Activated naive CD4-positive, alpha-beta T cell treated with anti-CD3 and anti-CD28 coated beads, Interleukin-2, amount 10 ng/mL, durations not matched to agents 5 hours and 36 hours (primary cell): ENCODE data around the gene SUV39H1. TPM values are rescaled to one million over a fixed set of nuclear protein-coding genes. Genes with fewer than 3 reads are reported as not detected.

Experiments
- total RNA-seq, 2 experiments: library from RNA; stranded (reverse); gene quantifications; one replicate each; pipeline ENCODE4 v1.2.3, GENCODE V29; 2021

Gene SUV39H1, protein sequence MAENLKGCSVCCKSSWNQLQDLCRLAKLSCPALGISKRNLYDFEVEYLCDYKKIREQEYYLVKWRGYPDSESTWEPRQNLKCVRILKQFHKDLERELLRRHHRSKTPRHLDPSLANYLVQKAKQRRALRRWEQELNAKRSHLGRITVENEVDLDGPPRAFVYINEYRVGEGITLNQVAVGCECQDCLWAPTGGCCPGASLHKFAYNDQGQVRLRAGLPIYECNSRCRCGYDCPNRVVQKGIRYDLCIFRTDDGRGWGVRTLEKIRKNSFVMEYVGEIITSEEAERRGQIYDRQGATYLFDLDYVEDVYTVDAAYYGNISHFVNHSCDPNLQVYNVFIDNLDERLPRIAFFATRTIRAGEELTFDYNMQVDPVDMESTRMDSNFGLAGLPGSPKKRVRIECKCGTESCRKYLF
- 10 to 100 TPM; 22.9 to 24.2 TPM for total RNA-seq

DNA sequence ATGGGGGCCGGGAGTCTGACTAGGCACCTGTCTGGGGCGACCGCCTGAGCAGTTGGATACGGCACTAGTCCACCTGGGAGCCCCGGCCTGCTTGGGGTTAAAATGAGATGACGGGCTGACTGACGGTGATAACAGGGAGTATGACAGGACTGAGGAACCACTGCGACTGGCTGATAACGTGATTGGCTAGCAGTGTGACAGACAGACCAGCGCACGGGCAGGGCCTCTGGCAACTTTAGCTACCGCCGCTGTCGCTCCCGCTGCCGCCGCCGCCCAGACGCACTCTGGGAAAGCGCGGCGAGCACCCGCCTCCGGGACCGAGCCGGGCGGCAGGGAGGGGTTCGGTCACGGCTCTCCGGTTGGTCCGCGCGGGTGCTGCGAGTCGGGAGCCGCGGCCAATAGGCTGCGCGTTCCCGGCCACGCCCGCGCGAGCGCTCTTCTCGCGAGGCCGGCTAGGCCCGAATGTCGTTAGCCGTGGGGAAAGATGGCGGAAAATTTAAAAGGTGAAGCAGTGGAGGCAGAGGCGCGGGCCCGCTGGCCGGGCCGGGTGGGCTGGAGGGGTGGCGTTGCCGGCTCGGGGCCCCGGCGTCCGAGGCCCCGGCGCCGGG lies at the start of gene SUV39H1:
SUV39H1 (plus strand) TSS at position 434 of the 608 bp plus-strand sequence; CDS start at position 485, 51 bp downstream.

DNA sequence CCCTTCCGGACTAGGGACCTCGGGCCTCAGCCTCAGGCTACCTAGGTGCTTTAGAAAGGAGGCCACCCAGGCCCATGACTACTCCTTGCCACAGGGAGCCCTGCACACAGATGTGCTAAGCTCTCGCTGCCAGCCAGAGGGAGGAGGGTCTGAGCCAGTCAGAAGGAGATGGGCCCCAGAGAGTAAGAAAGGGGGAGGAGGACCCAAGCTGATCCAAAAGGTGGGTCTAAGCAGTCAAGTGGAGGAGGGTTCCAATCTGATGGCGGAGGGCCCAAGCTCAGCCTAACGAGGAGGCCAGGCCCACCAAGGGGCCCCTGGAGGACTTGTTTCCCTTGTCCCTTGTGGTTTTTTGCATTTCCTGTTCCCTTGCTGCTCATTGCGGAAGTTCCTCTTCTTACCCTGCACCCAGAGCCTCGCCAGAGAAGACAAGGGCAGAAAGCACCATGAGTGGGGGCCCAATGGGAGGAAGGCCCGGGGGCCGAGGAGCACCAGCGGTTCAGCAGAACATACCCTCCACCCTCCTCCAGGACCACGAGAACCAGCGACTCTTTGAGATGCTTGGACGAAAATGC lies 13.0 kb upstream of the SUV39H1 start, which contains the start of gene WAS:
WAS (plus strand) TSS at position 389 of the 572 bp plus-strand sequence; CDS start at position 444, 55 bp downstream.

Other genes starting within 250 kb of the SUV39H1 start
- gene SLC38A5, start 226.5 kb upstream of the SUV39H1 start, total RNA-seq, result 10 to 100 TPM; 70.9 to 73.0 TPM
- 10 to 100 TPM; 49.3 to 51.5 TPM for gene FTSJ1, start 220.5 kb upstream of the SUV39H1 start, total RNA-seq
- 10 to 100 TPM; 20.9 to 22.0 TPM for gene PORCN, start 187.7 kb upstream of the SUV39H1 start, total RNA-seq
- 100 to 1,000 TPM; 262 to 288 TPM for gene EBP, start 174.9 kb upstream of the SUV39H1 start, total RNA-seq
- gene TBC1D25, start 157.0 kb upstream of the SUV39H1 start, total RNA-seq, result 10 to 100 TPM; 19.5 to 20.5 TPM
- gene RBM3, start 122.2 kb upstream of the SUV39H1 start, total RNA-seq, result 100 to 1,000 TPM; 267 to 273 TPM
- gene WDR13, start 99.2 kb upstream of the SUV39H1 start, total RNA-seq, result 10 to 100 TPM; 54.1 to 56.9 TPM
- gene WAS, start 12.9 kb upstream of the SUV39H1 start, total RNA-seq, result 100 to 1,000 TPM; 155 to 171 TPM
- not detected for gene GLOD5, start 65.0 kb downstream of the SUV39H1 start, total RNA-seq
- not detected for gene GATA1, start 89.9 kb downstream of the SUV39H1 start, total RNA-seq
- gene HDAC6, start 105.3 kb downstream of the SUV39H1 start, total RNA-seq, result 100 to 1,000 TPM; 103 to 104 TPM
- gene ERAS, start 129.8 kb downstream of the SUV39H1 start, total RNA-seq, result not detected
- gene PCSK1N, start 138.9 kb downstream of the SUV39H1 start, total RNA-seq, result under 1 TPM; 0.38 to 0.91 TPM
- gene TIMM17B, start 201.0 kb downstream of the SUV39H1 start, total RNA-seq, result 10 to 100 TPM; 38.8 to 39.9 TPM
- 10 to 100 TPM; 93.7 to 97.5 TPM for gene PQBP1, start 201.2 kb downstream of the SUV39H1 start, total RNA-seq
- 10 to 100 TPM; 17.7 to 21.5 TPM for gene SLC35A2, start 214.9 kb downstream of the SUV39H1 start, total RNA-seq
- gene PIM2, start 222.3 kb downstream of the SUV39H1 start, total RNA-seq, result 100 to 1,000 TPM; 297 to 304 TPM